Spleen (tissue), 7 donors: ENCODE data around the gene ADSS2.

Experiments
- POLR2A ChIP-seq, 3 donors: fragments of 450-650 bp; IDR thresholded peaks; one replicate each; pipeline ENCODE4 v1.5.1; 2017; ENCODE audit warnings: antibody characterized with exemption in 3 of 3, mild to moderate bottlenecking in 1 of 3
- POLR2AphosphoS5 ChIP-seq, 3 donors: sonication (generic); formaldehyde crosslinking; IDR thresholded peaks; one replicate each; pipeline ENCODE4 v1.5.1; 2017; ENCODE audit warnings: antibody characterized with exemption in 3 of 3
- TF ChIP-seq, protein P1 (sequence below), 11 experiments: fragments of 200-600 bp in 7 of 11; fragments of 450-650 bp in 4 of 11; sonication (generic) in 4 of 11; IDR thresholded peaks in 8 of 11; conservative IDR thresholded peaks in 3 of 11; 1 replicate in 7 of 11; 2 replicates in 4 of 11; pipeline versions ENCODE4 v1.4.0 to v1.8.0; 2016 to 2021; ENCODE audit warnings: antibody characterized with exemption in 11 of 11, inconsistent platforms in 4 of 11, mild to moderate bottlenecking in 1 of 11
- donor health status: DM: no; HTN: no; CAD: no; lungs with moderate emphysema.
- donor health status: DM: no; HTN: no; CAD: no.
- donor health status: DM: no; HTN: no; CAD: no.

DNA sequence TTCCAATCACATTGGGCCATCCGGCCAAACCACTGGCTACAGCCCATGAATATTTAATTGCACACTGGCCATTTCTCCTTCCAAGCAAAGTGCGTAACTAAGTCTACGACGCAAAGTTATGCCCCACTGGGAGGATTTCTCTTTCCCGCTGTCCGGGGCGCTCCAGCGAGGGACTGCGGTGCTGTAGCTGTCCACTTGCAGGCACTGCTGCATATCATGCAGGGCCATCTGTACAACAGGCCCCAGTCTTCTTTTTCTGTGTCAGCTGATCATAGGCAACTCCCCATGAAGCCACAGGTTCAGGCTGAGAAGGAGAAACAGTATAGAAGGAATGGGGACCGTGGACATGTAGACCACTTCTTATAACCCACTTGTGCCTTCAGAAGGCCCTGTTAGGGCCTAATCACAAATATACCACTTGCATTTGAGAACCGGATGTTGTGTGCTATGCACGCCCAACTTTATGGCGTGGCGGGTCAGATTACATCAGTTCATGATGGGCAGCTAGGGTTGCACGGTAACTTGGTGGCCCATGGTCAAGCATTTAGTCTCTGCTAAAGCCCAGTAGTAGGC lies 58.0 kb downstream of the ADSS2 start:
- TF ChIP-seq, protein P1, sequence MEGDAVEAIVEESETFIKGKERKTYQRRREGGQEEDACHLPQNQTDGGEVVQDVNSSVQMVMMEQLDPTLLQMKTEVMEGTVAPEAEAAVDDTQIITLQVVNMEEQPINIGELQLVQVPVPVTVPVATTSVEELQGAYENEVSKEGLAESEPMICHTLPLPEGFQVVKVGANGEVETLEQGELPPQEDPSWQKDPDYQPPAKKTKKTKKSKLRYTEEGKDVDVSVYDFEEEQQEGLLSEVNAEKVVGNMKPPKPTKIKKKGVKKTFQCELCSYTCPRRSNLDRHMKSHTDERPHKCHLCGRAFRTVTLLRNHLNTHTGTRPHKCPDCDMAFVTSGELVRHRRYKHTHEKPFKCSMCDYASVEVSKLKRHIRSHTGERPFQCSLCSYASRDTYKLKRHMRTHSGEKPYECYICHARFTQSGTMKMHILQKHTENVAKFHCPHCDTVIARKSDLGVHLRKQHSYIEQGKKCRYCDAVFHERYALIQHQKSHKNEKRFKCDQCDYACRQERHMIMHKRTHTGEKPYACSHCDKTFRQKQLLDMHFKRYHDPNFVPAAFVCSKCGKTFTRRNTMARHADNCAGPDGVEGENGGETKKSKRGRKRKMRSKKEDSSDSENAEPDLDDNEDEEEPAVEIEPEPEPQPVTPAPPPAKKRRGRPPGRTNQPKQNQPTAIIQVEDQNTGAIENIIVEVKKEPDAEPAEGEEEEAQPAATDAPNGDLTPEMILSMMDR (IDR thresholded peaks at IDR 0.05 in 8 of 11, conservative IDR thresholded peaks at IDR 0.05 in 3 of 11), result no peak
- TF ChIP-seq POLR2AphosphoS5 (IDR thresholded peaks at IDR 0.05) (no peak), POLR2A (IDR thresholded peaks at IDR 0.05) (no peak)
